Gastroesophageal sphincter (tissue), 4 donors: ENCODE data around the gene ZNF500. TPM values are rescaled to one million over a fixed set of nuclear protein-coding genes. Genes with fewer than 3 reads are reported as not detected.

Experiments
- ATAC-seq: fragments of 150-250 bp; one replicate; pipeline ENCODE4 v1.9.1; 2016; ENCODE audit warnings: mild to moderate bottlenecking, moderate library complexity
- H3K27ac ChIP-seq, 4 donors: fragments of 200-600 bp; sonication (generic) in 3 of 4; 1 replicate in 3 of 4; 2 replicates in 1 of 4; pipeline ENCODE4 v1.5.1; 2016 to 2019
- H3K27me3 ChIP-seq: fragments of 200-600 bp; sonication (generic); one replicate; pipeline ENCODE4 v1.5.1; 2019
- H3K36me3 ChIP-seq, 2 donors: fragments of 200-600 bp; sonication (generic); one replicate each; pipeline ENCODE4 v1.5.1; 2019; ENCODE audit warnings: control low read depth in 1 of 2
- H3K4me1 ChIP-seq, 3 donors: fragments of 200-600 bp; sonication (generic); 1 replicate in 2 of 3; 2 replicates in 1 of 3; pipeline ENCODE4 v1.5.1; 2016 to 2019; ENCODE audit warnings: control low read depth in 2 of 3
- H3K4me3 ChIP-seq, 2 donors: fragments of 200-600 bp; sonication (generic); one replicate each; pipeline ENCODE4 v1.5.1; 2019; ENCODE audit warnings: mild to moderate bottlenecking in 1 of 2, moderate library complexity in 1 of 2
- H3K9me3 ChIP-seq, 3 donors: fragments of 200-600 bp; sonication (generic); one replicate each; pipeline ENCODE4 v1.5.1; 2017 to 2019; ENCODE audit warnings: control low read depth in 2 of 3
- CTCF ChIP-seq, 4 experiments: fragments of 200-600 bp in 2 of 4; fragments of 450-650 bp in 2 of 4; sonication (generic) in 1 of 4; IDR thresholded peaks; one replicate each; pipeline ENCODE4 v1.5.1; 2017 to 2019; ENCODE audit warnings: antibody characterized with exemption in 4 of 4, mild to moderate bottlenecking in 2 of 4, moderate library complexity in 2 of 4
- EP300 ChIP-seq: sonication (generic); formaldehyde crosslinking; IDR thresholded peaks from one replicate; pipeline ENCODE4 v1.6.1; 2017; ENCODE audit warnings: antibody characterized with exemption, mild to moderate bottlenecking
- POLR2A ChIP-seq, 2 donors: fragments of 450-650 bp; IDR thresholded peaks; one replicate each; pipeline ENCODE4 v1.6.1; 2017; ENCODE audit warnings: antibody characterized with exemption in 2 of 2, mild to moderate bottlenecking in 2 of 2, moderate library complexity in 1 of 2
- POLR2AphosphoS5 ChIP-seq: sonication (generic); formaldehyde crosslinking; IDR thresholded peaks from one replicate; pipeline ENCODE4 v1.6.1; 2017; ENCODE audit warnings: antibody characterized with exemption
- WGBS, 2 donors: methylation state at CpG; one replicate each; pipeline ENCODE4 v1.1.5; 2018; ENCODE audit warnings: low coverage in 1 of 2; 5-methylcytosine and 5-hydroxymethylcytosine counted together
- total RNA-seq, 4 donors: library from RNA; depleted of rRNA; stranded (reverse); fragments of >200 nt; gene quantifications; one replicate each; pipeline ENCODE4 v1.1.0, GENCODE V29; 2016

ZNF500 gene
- total RNA-seq, 4 donors from 2014 or later, result 12.6 to 15.8 (median 13.8) TPM

GRCh38 chr16:4729876-4730275 is 37.1 kb downstream of the ZNF500 start:
- 92 to 94% methylated on average over 10 to 11 of the region's 15 CpGs for WGBS, 2 donors
- Histone ChIP-seq H3K36me3 (peaks cover 0 to 70% of the 10 kb centered on the region in 2 donors), H3K4me3 (no peak overlapping the region), H3K27me3 (no peaks in the 10 kb centered on the region), H3K9me3 (no peaks in the 10 kb centered on the region), H3K4me1 (peaks cover 0 to 22% (median 0%) of the 10 kb centered on the region in 3 donors), H3K27ac (no peak overlapping the region)
- no peak for ATAC-seq
- TF ChIP-seq POLR2A (IDR thresholded peaks at IDR 0.05), result no peak
- no peak for TF ChIP-seq POLR2AphosphoS5
- TF ChIP-seq EP300, result no peak
- no peak for TF ChIP-seq CTCF (IDR thresholded peaks at IDR 0.05)

- H3K4me1 ChIP-seq, result peaks cover 0 to 20% (median 0%) of the 10 kb centered on the region in 3 donors
- H3K9me3 ChIP-seq, result no peaks in the 10 kb centered on the region
- no peak overlapping the region for H3K4me3 ChIP-seq
- H3K36me3 ChIP-seq, result peaks cover 0 to 82% of the 10 kb centered on the region in 2 donors
- no peak overlapping the region for H3K27ac ChIP-seq
- H3K27me3 ChIP-seq, result no peaks in the 10 kb centered on the region
- no peak for ATAC-seq
- 100% methylated on average over 2 to 3 of the region's 8 CpGs for WGBS, 2 donors
- no peak for TF ChIP-seq CTCF (IDR thresholded peaks at IDR 0.05)
Observed at GRCh38 chr16:4728676-4729075, 38.3 kb downstream of the ZNF500 start.

- no peak overlapping the region for H3K27ac ChIP-seq
- no peak for ATAC-seq
- H3K9me3 ChIP-seq, result no peaks in the 10 kb centered on the region
- TF ChIP-seq EP300, result no peak
- TF ChIP-seq POLR2A (IDR thresholded peaks at IDR 0.05), result no peak
- no peak for TF ChIP-seq POLR2AphosphoS5
- TF ChIP-seq CTCF (IDR thresholded peaks at IDR 0.05), result no peak
- H3K36me3 ChIP-seq, result peaks cover 0 to 99% of the 10 kb centered on the region in 2 donors
- no peaks in the 10 kb centered on the region for H3K27me3 ChIP-seq
- H3K4me3 ChIP-seq, result no peak overlapping the region
- WGBS, 2 donors, result no CpG with 5 or more reads among the region's 18 CpGs
- H3K4me1 ChIP-seq, result no peaks in the 10 kb centered on the region
Observed at GRCh38 chr16:4726616-4727015, 40.3 kb downstream of the ZNF500 start.

- peaks cover 0 to 85% of the 10 kb centered on the region in 2 donors for H3K36me3 ChIP-seq
- WGBS, 2 donors, result 84 to 88% methylated on average over 10 to 11 of the region's 11 CpGs
- no peaks in the 10 kb centered on the region for H3K9me3 ChIP-seq
- H3K27ac ChIP-seq, result no peak overlapping the region
- no peaks in the 10 kb centered on the region for H3K27me3 ChIP-seq
- H3K4me3 ChIP-seq, result no peak overlapping the region
- TF ChIP-seq EP300 (no peak), POLR2AphosphoS5 (no peak), CTCF (IDR thresholded peaks at IDR 0.05) (no peak), POLR2A (IDR thresholded peaks at IDR 0.05) (no peak)
- ATAC-seq, result no peak
- H3K4me1 ChIP-seq, result no peaks in the 10 kb centered on the region
Observed at GRCh38 chr16:4724661-4725270, 42.2 kb downstream of the ZNF500 start.

GRCh38 chr16:4723071-4723767 is 43.7 kb downstream of the ZNF500 start:
- H3K4me1 ChIP-seq, result no peaks in the 10 kb centered on the region
- H3K9me3 ChIP-seq, result no peaks in the 10 kb centered on the region
- ATAC-seq, result no peak
- no peak overlapping the region for H3K27ac ChIP-seq
- H3K27me3 ChIP-seq, result no peaks in the 10 kb centered on the region
- TF ChIP-seq POLR2AphosphoS5 (no peak), EP300 (no peak), CTCF (IDR thresholded peaks at IDR 0.05) (no peak), POLR2A (IDR thresholded peaks at IDR 0.05) (no peak)
- H3K36me3 ChIP-seq, result peaks cover 0 to 85% of the 10 kb centered on the region in 2 donors
- no peak overlapping the region for H3K4me3 ChIP-seq
- WGBS, 2 donors, result 86 to 98% methylated on average over 12 to 14 of the region's 14 CpGs
